ENCODE data around the gene OOEP. TPM values are rescaled to one million over a fixed set of nuclear protein-coding genes. Genes with fewer than 3 reads are reported as not detected.

OOEP gene
- total and polyA plus RNA-seq, 3 donors from 2014 or later, result 14.1 to 26.9 (median 24.8) TPM

- Histone ChIP-seq H3K9me3 (no peaks in the 10 kb centered on the region), H3K27me3 (no peaks in the 10 kb centered on the region), H3K36me3 (ENCODE audit: low read depth, missing control alignments) (no peaks in the 10 kb centered on the region), H3K27ac (no peak overlapping the region), H3K4me3 (peak overlapping the region in 1 of 2 donors; percentile 35), H3K4me1 (no peaks in the 10 kb centered on the region)
- TF ChIP-seq POLR2A (IDR thresholded peaks at IDR 0.05) (no peak), CTCF (IDR thresholded peaks at IDR 0.05) (no peak)
- WGBS, 2 donors, result 31 to 32% methylated on average over 19 to 33 of the region's 33 CpGs
- no peak for DNase-seq
- intact Hi-C loops (cut with DNase I; ENCODE audit: low total_unique reads), result no loop called here
Measured at GRCh38 chr6:73348550-73349204, 21.0 kb downstream of the OOEP start.

GRCh38 chr6:73343164-73343563 lies 26.5 kb downstream of the OOEP start:
- Histone ChIP-seq H3K9me3 (no peaks in the 10 kb centered on the region), H3K4me1 (no peaks in the 10 kb centered on the region), H3K27ac (no peak overlapping the region), H3K4me3 (no peak overlapping the region), H3K36me3 (ENCODE audit: low read depth, missing control alignments) (no peaks in the 10 kb centered on the region), H3K27me3 (no peaks in the 10 kb centered on the region)
- intact Hi-C loops (cut with DNase I; ENCODE audit: low total_unique reads), result no loop called here
- no peak for TF ChIP-seq POLR2A (IDR thresholded peaks at IDR 0.05)
- no peak for TF ChIP-seq CTCF (IDR thresholded peaks at IDR 0.05)
- no peak for DNase-seq

GRCh38 chr6:73342174-73342573 lies 27.5 kb downstream of the OOEP start:
- no peak for DNase-seq
- H3K4me1 ChIP-seq, result no peaks in the 10 kb centered on the region
- no peak overlapping the region for H3K27ac ChIP-seq
- WGBS, 2 donors, result 80 to 81% methylated on average over 5 of the region's 5 CpGs
- TF ChIP-seq POLR2A (IDR thresholded peaks at IDR 0.05), result no peak
- no peak for TF ChIP-seq CTCF (IDR thresholded peaks at IDR 0.05)
- no peaks in the 10 kb centered on the region for H3K36me3 ChIP-seq (ENCODE audit: low read depth, missing control alignments)
- no peak overlapping the region for H3K4me3 ChIP-seq
- no peaks in the 10 kb centered on the region for H3K9me3 ChIP-seq
- intact Hi-C loops (cut with DNase I; ENCODE audit: low total_unique reads), result no loop called here
- H3K27me3 ChIP-seq, result no peaks in the 10 kb centered on the region

- H3K36me3 ChIP-seq (ENCODE audit: low read depth, missing control alignments), result no peaks in the 10 kb centered on the region
- H3K27ac ChIP-seq, result no peak overlapping the region
- H3K27me3 ChIP-seq, result no peaks in the 10 kb centered on the region
- intact Hi-C loops (cut with DNase I; ENCODE audit: low total_unique reads), result no loop called here
- DNase-seq, result no peak
- no peaks in the 10 kb centered on the region for H3K4me1 ChIP-seq
- no peak for TF ChIP-seq CTCF (IDR thresholded peaks at IDR 0.05)
- TF ChIP-seq POLR2A (IDR thresholded peaks at IDR 0.05), result no peak
- 79 to 96% methylated on average over 1 of the region's 1 CpG for WGBS, 2 donors
- H3K4me3 ChIP-seq, result no peak overlapping the region
- H3K9me3 ChIP-seq, result no peaks in the 10 kb centered on the region
Measured at GRCh38 chr6:73341335-73341734, 28.4 kb downstream of the OOEP start.

- no peak overlapping the region for H3K27ac ChIP-seq
- WGBS, 2 donors, result 76 to 81% methylated on average over 2 of the region's 2 CpGs
- no peak for TF ChIP-seq CTCF (IDR thresholded peaks at IDR 0.05)
- TF ChIP-seq POLR2A (IDR thresholded peaks at IDR 0.05), result no peak
- DNase-seq, result no peak
- intact Hi-C loops (cut with DNase I; ENCODE audit: low total_unique reads), result no loop called here
- H3K9me3 ChIP-seq, result no peaks in the 10 kb centered on the region
- no peaks in the 10 kb centered on the region for H3K27me3 ChIP-seq
- H3K4me3 ChIP-seq, result no peak overlapping the region
- no peaks in the 10 kb centered on the region for H3K36me3 ChIP-seq (ENCODE audit: low read depth, missing control alignments)
- H3K4me1 ChIP-seq, result no peaks in the 10 kb centered on the region
Measured at GRCh38 chr6:73340048-73340447, 29.6 kb downstream of the OOEP start.
